ENCODE data around the gene DHCR24.
"Not testable (repeated sequence)": the region's sequence is repeated elsewhere in the genome, so short reads cannot be mapped to it uniquely, and the experiment has no call there.

Gene DHCR24

GRCh38 chr1:54885807-54886723 lies 930 bp downstream of the DHCR24 start:
- no peak for DNase-seq

DNA sequence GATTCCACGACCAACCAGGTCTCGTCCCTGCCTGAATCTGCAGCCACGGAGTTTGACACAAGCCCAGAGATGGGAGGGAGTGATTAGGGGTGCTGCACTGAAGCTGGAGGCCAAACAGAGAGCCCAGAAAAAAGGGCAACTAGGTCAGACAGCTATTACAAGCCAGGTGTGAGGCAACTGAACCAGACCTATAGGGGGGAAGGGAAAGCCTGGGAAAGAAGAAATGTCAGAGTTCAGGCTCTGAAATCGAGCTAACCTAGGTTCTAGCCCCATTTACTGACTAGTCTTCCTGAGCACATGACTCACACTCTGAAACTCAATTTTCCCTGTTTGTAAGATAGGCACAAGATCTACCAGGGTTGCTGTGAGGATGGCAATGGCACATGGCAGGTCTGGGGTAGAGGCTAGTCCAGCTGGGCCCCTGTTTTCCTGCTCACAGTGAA lies 1.7 kb downstream of the DHCR24 start:
- DNase-seq: no peak

DNA sequence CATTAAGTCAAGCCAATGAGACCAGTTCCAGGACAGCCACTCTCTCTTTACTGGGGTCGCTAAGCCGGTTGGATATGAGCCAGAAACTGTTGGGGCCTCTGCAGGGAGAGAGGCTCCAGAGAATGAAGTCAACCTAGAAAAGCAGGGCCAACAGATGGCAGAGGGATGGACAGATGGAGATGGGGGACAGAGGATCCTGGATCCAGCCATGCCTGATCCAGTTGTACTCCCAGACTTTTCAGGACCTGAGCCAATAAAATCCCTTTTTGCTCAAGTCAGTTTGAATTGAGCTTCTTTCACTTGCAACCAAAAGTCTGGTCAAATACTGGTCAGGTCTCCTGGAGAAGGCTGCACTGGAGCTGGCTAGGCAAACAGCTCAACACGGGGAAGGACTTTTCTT lies 2.2 kb downstream of the DHCR24 start:
- DNase-seq: no peak

DNA sequence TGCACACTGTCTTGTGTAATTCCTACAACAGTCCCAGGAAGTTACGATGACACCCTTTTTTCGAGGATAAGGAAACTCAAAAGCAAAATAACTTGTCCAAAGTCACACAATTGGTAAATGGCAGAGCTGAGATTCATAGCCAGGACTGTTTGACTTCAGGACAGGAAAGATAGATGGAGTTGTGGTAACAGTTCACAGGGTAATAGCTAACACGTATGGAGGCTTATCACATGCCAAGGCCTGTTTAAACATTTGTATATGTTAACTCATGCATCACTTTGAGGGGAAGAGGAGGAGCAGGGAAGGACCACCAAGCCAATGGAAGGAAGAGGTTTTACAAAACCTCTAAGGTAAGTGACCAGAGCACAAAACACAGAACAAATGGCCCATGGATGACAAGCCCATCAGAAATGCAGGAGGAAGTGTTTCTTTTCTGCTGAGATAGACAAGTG lies 2.8 kb downstream of the DHCR24 start:
- no peak for DNase-seq

GRCh38 chr1:54883349-54884102 lies 3.5 kb downstream of the DHCR24 start:
- DNase-seq: no peak

GRCh38 chr1:54882519-54882918 lies 4.5 kb downstream of the DHCR24 start:
- DNase-seq: no peak

DNA sequence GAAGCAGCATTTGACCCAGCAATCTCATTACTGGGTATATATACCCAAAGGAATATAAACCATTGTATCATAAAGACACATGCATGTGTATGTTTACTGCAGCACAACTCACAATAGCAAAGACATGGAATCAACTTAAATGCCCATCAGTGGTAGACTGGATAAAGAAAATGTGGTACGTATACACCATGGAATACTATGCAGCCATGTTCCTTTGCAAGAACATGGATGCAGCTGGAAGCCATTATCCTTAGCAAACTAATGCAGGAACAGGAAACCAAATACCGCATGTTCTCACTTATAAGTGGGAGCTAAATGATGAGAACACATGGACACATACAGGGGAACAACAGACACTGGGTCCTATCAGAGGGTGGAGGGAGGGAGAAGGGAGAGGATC lies 5.4 kb downstream of the DHCR24 start:
- DNase-seq: not testable (repeated sequence)

GRCh38 chr1:54879872-54880271 lies 7.1 kb downstream of the DHCR24 start:
- DNase-seq: no peak

- no peak for DNase-seq
Measured at GRCh38 chr1:54876814-54877213, 10.2 kb downstream of the DHCR24 start.

- DNase-seq: no peak
Measured at GRCh38 chr1:54875000-54875399, 12.0 kb downstream of the DHCR24 start.

DNA sequence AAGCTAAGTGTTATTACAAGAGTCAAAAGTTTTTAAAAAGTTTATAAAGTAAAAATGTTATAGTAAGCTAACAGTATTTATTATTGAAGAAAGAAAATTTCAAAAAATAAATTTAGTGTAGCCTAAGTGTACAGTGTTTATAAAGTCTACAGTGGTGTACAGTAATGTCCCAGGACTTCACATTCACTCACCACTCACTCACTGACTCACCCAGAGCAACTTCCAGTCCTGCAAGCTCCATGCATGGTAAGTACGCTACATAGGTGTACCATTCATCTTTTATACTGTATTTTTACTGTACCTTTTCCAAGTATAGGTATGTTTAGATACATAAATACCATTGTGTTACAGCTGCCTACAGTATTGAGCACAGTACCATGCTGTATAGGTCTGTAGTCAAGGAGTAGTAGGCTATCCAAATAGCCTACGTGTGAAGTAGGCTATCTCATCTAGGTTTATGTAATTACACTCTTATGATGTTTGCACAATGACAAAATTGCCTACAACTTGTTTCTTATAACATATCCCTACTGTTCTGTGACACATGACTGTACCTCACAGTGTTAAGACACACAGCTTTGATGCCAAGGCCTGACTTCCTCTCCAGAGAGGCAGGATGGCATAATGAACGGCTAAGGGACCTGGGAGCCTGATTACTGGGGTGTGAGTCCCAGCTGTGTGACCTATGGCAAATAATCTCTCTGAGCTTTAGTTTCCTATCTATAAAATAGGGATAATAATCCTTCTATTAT lies 12.7 kb downstream of the DHCR24 start:
- DNase-seq: no peak

DNA sequence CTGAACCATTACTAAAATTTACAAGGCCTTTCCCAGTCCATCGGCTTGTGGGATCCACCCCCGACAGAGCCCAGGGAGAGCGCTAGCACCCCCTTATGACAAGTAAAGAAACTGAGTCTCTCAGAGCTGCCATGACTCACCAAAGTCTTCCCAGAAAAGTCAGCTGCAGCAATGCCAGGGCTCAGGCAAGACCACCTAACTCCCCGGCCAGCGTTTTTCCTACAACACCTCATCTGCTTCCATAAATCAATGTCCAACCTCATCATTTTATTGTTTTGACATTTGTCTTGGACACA lies 15.0 kb downstream of the DHCR24 start:
- no peak for DNase-seq

DNA sequence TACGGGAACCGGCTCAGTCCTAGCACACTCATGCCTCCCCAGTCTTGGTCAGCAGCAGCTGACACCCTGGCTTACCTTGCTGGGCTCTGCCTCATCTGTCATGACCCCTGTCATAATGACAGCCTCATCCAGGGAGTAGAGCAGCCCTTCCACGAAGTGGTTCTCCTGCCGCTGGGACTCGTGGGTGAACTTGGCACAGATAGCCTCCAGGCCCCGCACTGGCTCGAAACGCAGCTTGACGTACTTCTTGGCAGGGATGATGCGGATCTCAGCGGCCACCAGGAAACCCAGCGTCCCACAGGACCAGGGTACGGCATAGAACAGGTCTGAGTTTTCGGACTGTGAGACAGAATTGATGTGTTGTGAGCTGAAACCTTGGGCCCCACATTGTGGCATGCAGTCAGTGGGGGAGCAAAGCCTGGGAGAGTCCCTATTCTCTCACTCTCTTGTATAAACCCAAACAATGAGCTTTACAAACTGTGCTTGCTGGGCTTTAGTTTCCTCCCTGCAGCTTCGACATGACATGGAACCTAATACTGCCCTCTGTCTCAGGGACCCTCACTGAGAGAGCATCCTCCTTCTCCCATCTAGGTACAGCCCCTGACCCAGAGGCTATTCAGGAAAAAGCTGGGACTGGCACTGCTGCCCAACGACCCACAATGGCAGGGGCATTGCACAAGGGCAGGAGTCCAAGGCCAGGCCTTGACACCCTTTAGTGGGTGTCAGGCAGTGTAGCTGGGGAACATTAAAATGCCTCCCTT lies 15.5 kb downstream of the DHCR24 start:
- DNase-seq: no peak

DNA sequence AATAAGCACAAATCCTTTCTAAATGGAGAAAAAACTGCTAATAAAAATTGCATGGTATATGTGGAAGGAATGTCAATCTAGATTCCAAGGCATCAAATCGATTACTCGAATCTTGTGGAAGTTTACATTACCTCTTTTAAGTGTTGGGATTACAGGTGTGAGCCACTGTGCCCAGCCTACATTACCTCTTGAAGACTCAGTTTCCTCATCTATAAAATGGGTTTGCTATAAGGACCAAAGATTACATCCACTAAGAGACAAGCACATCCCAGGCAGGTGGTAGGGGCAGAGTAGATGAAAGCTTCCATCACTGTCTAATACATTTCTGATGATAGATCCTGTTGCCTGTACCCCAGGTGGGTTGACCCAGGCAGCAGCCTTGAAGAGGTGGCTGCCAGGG lies 16.1 kb downstream of the DHCR24 start:
- DNase-seq: no peak

- DNase-seq: no peak
Measured at GRCh38 chr1:54869173-54869851, 17.7 kb downstream of the DHCR24 start.

DNA sequence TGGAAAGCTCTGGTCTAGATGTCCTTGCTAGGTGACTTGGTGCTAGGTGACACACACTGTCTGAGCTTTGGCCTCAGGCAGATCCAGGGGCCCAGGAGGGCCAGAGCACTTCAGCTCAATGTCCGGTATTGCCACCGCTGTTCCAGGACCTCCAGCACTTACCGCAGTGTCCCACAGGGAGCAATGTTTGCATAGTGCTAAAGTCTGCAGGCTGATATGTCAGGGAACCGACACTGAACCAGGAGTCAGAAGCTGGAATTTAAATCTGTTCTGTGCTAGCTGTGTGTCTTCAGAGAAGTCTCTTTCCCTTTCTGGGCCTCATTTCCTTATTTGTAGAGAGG lies 19.3 kb downstream of the DHCR24 start:
- no peak for DNase-seq

DNA sequence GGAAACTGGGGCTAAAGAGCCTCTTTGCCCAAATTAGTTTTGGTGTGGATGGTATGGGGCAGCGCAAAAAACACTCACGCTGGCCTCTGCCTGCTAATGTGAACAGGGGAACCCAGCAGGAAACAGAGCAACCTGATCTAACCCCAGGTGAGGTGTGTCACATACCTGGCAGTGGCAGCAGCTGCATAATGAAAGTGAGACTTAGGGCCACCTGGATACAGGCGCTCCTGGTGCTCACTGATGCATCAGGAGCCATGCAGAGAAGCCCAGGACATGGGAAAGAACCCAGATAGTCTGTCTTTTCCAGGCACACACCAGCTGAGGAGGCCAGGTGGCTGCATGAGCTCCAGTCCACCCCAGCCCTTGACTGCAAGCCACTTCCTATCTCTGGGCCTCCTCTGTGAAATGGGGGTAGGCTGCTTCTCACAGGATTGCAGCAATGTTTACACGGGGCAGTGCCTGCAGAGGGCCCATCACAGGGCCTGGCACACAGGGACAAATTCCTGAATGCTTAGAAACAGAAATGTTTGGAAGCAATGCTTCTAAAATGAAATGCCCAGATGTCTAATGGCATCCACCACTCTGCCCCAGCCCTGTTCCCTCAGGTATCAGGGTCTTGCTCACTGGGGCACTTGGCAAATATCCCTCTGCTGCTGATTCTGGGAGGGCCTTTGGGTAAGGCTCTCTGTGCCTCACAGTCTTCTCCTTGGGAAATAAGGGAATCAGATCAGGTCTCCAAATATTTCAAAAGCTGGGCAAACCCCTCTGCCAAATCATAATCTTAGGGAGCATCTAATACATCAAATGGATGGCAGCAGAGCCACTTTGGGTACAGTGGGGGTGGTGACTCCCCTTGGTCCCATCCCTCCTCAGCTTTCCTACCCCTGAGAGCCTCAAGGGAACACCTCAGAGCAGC lies 19.9 kb downstream of the DHCR24 start:
- no peak for DNase-seq

DNA sequence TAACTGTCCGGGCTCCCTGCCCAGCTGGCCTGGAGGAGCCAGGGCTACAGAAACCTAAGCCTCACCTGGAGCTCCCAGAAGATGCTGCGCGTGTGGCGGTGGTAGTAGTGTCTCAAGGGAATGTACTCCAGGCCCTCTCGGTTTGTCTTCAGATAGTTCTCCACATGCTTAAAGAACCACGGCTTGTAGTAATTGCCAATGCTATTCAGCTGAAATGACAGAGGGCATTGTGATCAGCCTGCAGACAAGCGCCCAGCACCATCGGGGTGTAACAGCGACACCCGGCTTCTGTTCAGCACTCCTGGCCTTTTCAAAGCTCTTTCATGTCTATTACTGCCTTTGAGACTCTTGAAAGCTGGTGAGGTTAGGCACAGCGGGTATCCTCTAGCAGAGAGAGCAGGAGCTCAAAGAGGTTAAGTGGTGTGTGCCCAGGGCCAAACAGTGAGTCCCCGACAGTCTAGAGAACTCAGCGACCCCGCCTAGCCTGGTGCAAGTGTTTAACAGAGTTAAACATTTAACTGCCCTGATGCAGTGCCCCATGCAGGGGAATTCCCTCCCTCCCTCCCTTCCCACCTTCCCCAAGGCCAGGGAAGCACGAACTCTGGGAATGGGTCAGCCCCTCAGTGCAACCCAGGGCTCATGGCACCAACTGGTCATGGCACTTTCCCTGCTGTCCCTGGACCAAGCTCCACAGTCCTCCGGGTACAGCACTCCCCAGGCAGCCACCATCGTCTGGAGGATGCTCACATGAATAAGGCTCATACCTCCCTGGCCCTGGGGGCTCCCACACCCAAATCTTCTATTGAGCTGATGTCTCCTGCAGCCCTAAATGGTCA lies 21.5 kb downstream of the DHCR24 start:
- DNase-seq: no peak

DNA sequence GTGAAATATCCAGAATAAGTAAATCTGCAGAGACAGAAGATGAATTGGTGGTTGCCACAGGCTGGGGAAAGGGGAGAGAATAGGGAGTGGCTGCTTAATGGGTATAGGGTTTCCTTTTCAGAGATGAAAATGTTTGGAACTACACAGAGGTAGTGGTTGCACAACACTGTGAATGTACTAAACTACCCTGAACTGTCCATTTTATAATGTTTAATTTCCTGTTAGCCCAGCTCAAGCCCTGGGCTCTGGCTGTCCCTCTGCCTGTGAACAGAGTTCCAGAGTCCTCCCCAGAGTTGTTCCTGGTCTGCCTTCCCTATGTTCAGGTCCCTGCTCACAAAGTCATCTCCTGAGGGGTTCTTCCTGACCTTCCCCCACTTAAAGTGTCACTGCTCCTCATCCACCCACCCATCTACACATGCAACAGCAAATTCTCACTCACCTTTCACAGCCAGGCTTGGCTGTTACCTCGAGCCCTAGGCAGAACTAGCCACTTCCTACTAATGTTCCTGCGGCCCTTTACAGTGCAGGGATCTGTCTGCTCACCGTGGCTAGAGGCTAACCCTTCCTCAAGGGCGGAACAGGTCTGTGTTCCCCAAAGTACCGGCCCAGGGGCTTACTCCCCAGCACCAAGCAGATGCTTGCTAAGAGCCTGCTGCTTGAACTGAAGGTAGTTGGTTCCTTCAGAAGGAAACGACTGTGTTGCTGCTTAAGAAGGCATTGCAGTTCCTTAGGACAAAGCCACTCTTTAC lies 22.4 kb downstream of the DHCR24 start:
- DNase-seq: no peak

Measured in stimulated activated CD4-positive, alpha-beta T cell treated with anti-CD3 and anti-CD28 coated beads, Interleukin-4, amount 100 ng/mL, for 1 hour (primary cell).